ENCODE results near the gene CD200R1L. TPM values are rescaled to one million over a fixed set of nuclear protein-coding genes. Genes with fewer than 3 reads are reported as not detected.

Gene CD200R1L
- total and polyA plus RNA-seq, 10 donors, result not detected

DNA sequence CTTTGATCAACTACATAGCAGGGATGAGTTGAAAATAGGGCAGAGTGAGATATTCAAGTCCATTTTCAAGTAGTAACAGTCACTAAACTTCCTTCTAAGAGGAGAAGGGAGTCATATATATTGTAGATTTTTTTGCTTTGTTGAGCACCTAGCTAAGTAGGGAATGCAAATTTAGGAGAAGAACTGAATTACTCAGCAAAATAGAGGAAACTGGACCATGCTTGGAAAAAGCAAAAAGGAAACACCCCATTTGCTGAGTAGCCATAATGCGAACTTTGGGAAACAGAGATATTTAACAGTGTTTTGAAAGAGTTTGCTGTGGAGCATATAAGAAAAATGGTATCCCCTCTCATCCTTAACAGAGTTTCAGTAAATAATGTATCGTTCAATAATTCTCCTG lies 54.9 kb downstream of the CD200R1L start:
- TF ChIP-seq POLR2AphosphoS5 (IDR thresholded peaks at IDR 0.05) (no peak), CTCF (IDR thresholded peaks at IDR 0.05 in 8 of 11, conservative IDR thresholded peaks at IDR 0.05 in 3 of 11) (no peak)
- Histone ChIP-seq H3K27ac (no peak overlapping the region), H3K36me3 (no peaks in the 10 kb centered on the region), H3K4me3 (no peak overlapping the region), H3K27me3 (replicated peaks in 1 of 7) (no peaks in the 10 kb centered on the region), H3K9me3 (peaks cover 0 to 14% (median 4%) of the 10 kb centered on the region in 8 donors), H3K4me1 (peaks cover 3 to 28% (median 20%) of the 10 kb centered on the region in 6 donors)
- DNase-seq, result no peak
- 84 to 94% (median 87%) methylated on average over 2 of the region's 2 CpGs for WGBS, 5 donors
- intact Hi-C loops (cut with DNase I; ENCODE audit: low total_unique reads), result no loop called here

DNA sequence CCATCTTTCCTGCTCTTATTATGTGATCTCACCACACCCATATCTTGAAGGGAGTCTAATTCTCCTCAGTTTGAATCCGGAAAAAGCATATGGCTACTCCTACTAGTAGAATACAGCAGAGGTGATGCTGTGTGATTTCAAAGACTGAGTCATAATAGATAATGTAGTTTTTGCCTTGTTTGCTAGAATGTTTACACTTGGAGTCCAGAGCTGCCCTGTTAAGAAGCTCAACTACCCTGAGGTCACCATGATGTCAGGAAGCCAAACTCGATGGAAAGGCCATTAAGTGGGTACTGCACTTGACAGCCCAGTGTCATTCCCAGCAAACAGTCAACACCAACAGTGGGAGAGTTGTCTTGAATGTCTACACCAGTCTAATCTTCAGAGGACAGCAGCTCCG lies 56.9 kb downstream of the CD200R1L start:
- peaks cover 3 to 20% (median 16%) of the 10 kb centered on the region in 6 donors for H3K4me1 ChIP-seq
- no peaks in the 10 kb centered on the region for H3K36me3 ChIP-seq
- DNase-seq, result no peak
- TF ChIP-seq POLR2AphosphoS5 (IDR thresholded peaks at IDR 0.05), result no peak
- no peak for TF ChIP-seq POLR2A (IDR thresholded peaks at IDR 0.05)
- no peak for TF ChIP-seq CTCF (IDR thresholded peaks at IDR 0.05 in 8 of 11, conservative IDR thresholded peaks at IDR 0.05 in 3 of 11)
- WGBS, 5 donors, result 72 to 90% (median 85%) methylated on average over 3 of the region's 3 CpGs
- intact Hi-C loops (cut with DNase I; ENCODE audit: low total_unique reads), result no loop called here
- H3K4me3 ChIP-seq, result no peak overlapping the region
- no peaks in the 10 kb centered on the region for H3K27me3 ChIP-seq (replicated peaks in 1 of 7)
- no peak overlapping the region for H3K27ac ChIP-seq
- peaks cover 0 to 14% (median 4%) of the 10 kb centered on the region in 8 donors for H3K9me3 ChIP-seq

DNA sequence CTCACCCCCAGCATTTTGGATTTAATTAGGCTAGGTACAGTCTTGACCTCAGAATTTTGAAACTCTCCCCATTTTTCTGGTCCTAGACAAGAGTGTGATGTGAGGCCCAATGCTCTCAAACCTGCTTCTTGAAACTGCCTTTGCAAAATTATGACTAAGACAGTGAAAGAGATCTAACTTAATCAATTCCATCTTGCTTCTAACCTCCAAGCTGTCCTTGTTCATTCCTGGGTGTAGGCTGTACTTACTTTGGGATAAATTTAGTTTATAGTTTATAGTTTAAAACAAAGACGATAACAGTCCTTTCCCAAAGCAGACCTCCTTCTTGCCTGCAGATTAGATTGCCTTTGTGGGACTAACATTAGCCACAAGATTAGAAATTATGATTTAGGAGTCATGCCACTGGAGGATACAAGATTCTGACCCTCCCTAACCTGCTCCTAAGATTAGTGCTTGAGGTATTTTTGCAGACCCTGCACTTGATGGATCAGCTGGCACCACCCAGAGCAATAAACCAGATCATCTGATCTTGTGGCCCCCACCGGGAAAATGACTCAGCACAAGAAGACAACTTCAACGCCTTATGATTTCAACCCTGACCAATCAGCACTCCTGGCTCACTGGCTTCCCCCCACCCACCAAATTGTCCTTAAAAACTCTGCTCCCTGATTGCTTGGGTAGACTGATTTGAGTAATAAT lies 59.6 kb downstream of the CD200R1L start:
- intact Hi-C loops (cut with DNase I; ENCODE audit: low total_unique reads), result no loop called here
- TF ChIP-seq POLR2A (IDR thresholded peaks at IDR 0.05) (no peak), CTCF (IDR thresholded peaks at IDR 0.05 in 8 of 11, conservative IDR thresholded peaks at IDR 0.05 in 3 of 11) (no peak), POLR2AphosphoS5 (IDR thresholded peaks at IDR 0.05) (no peak)
- H3K9me3 ChIP-seq, result peaks cover 0 to 14% (median 4%) of the 10 kb centered on the region in 8 donors
- no peak overlapping the region for H3K27ac ChIP-seq
- H3K4me1 ChIP-seq, result peaks cover 0 to 6% (median 0%) of the 10 kb centered on the region in 6 donors
- H3K4me3 ChIP-seq, result no peak overlapping the region
- no peak for DNase-seq
- no peaks in the 10 kb centered on the region for H3K27me3 ChIP-seq (replicated peaks in 1 of 7)
- WGBS, 5 donors, result 77 to 99% (median 94%) methylated on average over 3 of the region's 3 CpGs
- H3K36me3 ChIP-seq, result no peaks in the 10 kb centered on the region

- Histone ChIP-seq H3K9me3 (peaks cover 0 to 14% (median 4%) of the 10 kb centered on the region in 8 donors), H3K36me3 (no peaks in the 10 kb centered on the region), H3K27me3 (replicated peaks in 1 of 7) (no peaks in the 10 kb centered on the region), H3K4me3 (no peak overlapping the region), H3K4me1 (peaks cover 0 to 6% (median 0%) of the 10 kb centered on the region in 6 donors), H3K27ac (no peak overlapping the region)
- WGBS, 5 donors, result 0 to 10% (median 4%) methylated on average over 2 of the region's 2 CpGs
- no peak for TF ChIP-seq CTCF (IDR thresholded peaks at IDR 0.05 in 8 of 11, conservative IDR thresholded peaks at IDR 0.05 in 3 of 11)
- TF ChIP-seq POLR2A (IDR thresholded peaks at IDR 0.05), result no peak
- TF ChIP-seq POLR2AphosphoS5 (IDR thresholded peaks at IDR 0.05), result no peak
- no peak for DNase-seq
- intact Hi-C loops (cut with DNase I; ENCODE audit: low total_unique reads), result no loop called here
Measured at GRCh38 chr3:112786002-112786590, 60.6 kb downstream of the CD200R1L start.

All from spleen (tissue), 11 donors.